ENCODE measurements around the gene CST4.
A peak's percentile ranks its signal among the peaks of the same experiment; 100 is the strongest.
"Not testable (repeated sequence)": the region's sequence is repeated elsewhere in the genome, so short reads cannot be mapped to it uniquely, and the experiment has no call there.

The CST4 gene

GRCh38 chr20:23640671-23641667, 47.9 kb downstream of the CST4 start:
- no peak for DNase-seq (ENCODE audit: low spot score)

- DNase-seq (ENCODE audit: low spot score), result no peak
Observed at GRCh38 chr20:23640018-23640601, 48.7 kb downstream of the CST4 start.

- DNase-seq (ENCODE audit: low spot score), result no peak
Observed at GRCh38 chr20:23639490-23639958, 49.3 kb downstream of the CST4 start.

GRCh38 chr20:23638309-23638708, 50.5 kb downstream of the CST4 start:
- DNase-seq (ENCODE audit: low spot score), result no peak

GRCh38 chr20:23637282-23638221, 51.3 kb downstream of the CST4 start, which contains the start of gene CST3:
TSS of gene CST3 (minus strand) at chr20:23637955. CDS start at chr20:23637862, 93 bp downstream.
- DNase-seq (ENCODE audit: low spot score), result peak; percentile 94

- DNase-seq (ENCODE audit: low spot score), result no peak
Observed at GRCh38 chr20:23636908-23637281, 51.9 kb downstream of the CST4 start.

GRCh38 chr20:23636182-23636907, 52.5 kb downstream of the CST4 start:
- no peak for DNase-seq (ENCODE audit: low spot score)

- DNase-seq (ENCODE audit: low spot score), result not testable (repeated sequence)
Observed at GRCh38 chr20:23635768-23636090, 53.1 kb downstream of the CST4 start.

Measured in COLO829 (cell line).